Stimulated activated naive CD8-positive, alpha-beta T cell treated with anti-CD3 and anti-CD28 coated beads, Interleukin-15, Interleukin-2, amounts not matched to agents 100 ng/mL and 50 ng/mL, for 24 hours (primary cell): ENCODE results near the gene PLCL2.
A peak's percentile ranks its signal among the peaks of the same experiment; 100 is the strongest.

Source experiments
- H3K27ac Mint-ChIP-seq: one replicate; pipeline ENCODE4 v1.8.0; 2021; ENCODE audit warnings: mild to moderate bottlenecking, mixed read lengths
- H3K27me3 Mint-ChIP-seq: one replicate; pipeline ENCODE4 v1.8.0; 2021; ENCODE audit warnings: mixed read lengths
- H3K36me3 Mint-ChIP-seq: one replicate; pipeline ENCODE4 v1.8.0; 2021; ENCODE audit warnings: low read depth, mixed read lengths
- H3K4me1 Mint-ChIP-seq: one replicate; pipeline ENCODE4 v1.8.0; 2021; ENCODE audit warnings: low read depth, mixed read lengths
- H3K4me3 Mint-ChIP-seq: one replicate; pipeline ENCODE4 v1.8.0; 2021; ENCODE audit warnings: mild to moderate bottlenecking, mixed read lengths
- H3K9me3 Mint-ChIP-seq: one replicate; pipeline ENCODE4 v1.8.0; 2021; ENCODE audit warnings: mixed read lengths

PLCL2 gene

GRCh38 chr3:16849229-16849628, 35.5 kb upstream of the PLCL2 start:
- H3K4me1 Mint-ChIP-seq, result peaks cover 43% of the 10 kb centered on the region
- no peaks in the 10 kb centered on the region for H3K36me3 Mint-ChIP-seq
- no peaks in the 10 kb centered on the region for H3K9me3 Mint-ChIP-seq
- H3K27me3 Mint-ChIP-seq, result no peaks in the 10 kb centered on the region
- H3K27ac Mint-ChIP-seq, result peak overlapping the region; percentile 69
- peak overlapping the region; percentile 54 for H3K4me3 Mint-ChIP-seq

DNA sequence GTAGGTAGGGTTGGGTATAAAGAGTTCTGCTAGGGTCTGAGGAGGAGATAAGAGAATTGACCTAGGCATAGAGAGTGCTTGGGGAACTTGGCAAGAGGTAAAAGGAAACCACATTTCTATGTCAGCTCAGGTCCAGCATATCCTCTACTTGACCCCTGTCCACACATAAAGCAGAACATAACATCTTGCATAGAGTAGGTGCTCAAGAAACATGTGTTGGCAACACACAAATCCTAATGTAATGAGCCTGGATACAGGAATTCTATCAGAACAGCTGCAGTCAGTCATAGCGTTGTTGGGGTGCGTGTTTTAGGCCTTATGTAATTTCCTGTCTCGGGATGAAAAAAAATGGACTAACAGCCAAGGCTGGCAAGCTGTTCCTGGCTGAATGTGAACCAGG, 35.0 kb upstream of the PLCL2 start:
- Mint-ChIP-seq H3K4me3 (peak overlapping the region; percentile 54), H3K4me1 (peaks cover 41% of the 10 kb centered on the region), H3K27me3 (no peaks in the 10 kb centered on the region), H3K9me3 (no peaks in the 10 kb centered on the region), H3K36me3 (no peaks in the 10 kb centered on the region), H3K27ac (peak overlapping the region; percentile 69)

DNA sequence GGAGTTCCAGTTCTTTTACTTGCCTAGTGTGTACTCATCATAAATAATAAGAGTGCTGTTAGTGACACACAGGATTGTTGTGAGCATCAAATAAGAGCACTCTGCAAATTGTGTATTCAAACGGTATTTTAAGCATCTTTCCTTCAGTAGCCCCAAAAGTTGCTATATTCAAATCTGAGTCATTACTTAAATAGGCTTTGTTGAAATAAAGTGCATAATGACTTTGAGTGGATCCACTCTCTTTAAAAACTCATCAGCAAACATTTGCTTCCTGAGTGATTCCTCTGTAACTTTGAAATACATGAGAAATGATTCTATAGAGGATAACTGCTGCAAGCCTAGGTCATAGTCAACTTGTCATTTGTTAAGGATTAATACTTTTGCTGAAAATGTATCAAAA, 29.3 kb upstream of the PLCL2 start:
- no peaks in the 10 kb centered on the region for H3K36me3 Mint-ChIP-seq
- H3K27me3 Mint-ChIP-seq, result no peaks in the 10 kb centered on the region
- no peak overlapping the region for H3K4me3 Mint-ChIP-seq
- H3K4me1 Mint-ChIP-seq, result peaks cover 5% of the 10 kb centered on the region
- H3K27ac Mint-ChIP-seq, result no peak overlapping the region
- no peaks in the 10 kb centered on the region for H3K9me3 Mint-ChIP-seq

DNA sequence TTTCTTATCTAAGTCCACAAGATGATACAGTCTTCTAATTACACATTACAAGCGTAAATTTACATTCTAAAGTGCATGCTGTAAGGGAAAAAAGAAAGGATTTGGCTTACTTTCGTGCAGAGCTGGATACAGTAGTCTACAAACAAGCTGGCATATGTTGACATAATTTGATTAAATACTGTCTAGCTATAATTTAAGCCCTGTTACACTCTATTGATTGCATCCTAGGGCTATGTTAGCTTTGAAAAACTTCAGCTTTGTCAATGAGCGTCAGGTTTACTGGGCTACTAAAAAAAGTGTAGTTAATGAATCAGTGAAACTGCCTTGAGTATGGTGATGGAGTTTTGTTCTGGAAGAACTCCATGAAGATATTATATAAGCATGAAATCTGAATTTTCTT, 24.5 kb upstream of the PLCL2 start:
- H3K36me3 Mint-ChIP-seq, result no peaks in the 10 kb centered on the region
- no peak overlapping the region for H3K27ac Mint-ChIP-seq
- no peaks in the 10 kb centered on the region for H3K27me3 Mint-ChIP-seq
- no peaks in the 10 kb centered on the region for H3K9me3 Mint-ChIP-seq
- peaks cover 15% of the 10 kb centered on the region for H3K4me1 Mint-ChIP-seq
- no peak overlapping the region for H3K4me3 Mint-ChIP-seq

DNA sequence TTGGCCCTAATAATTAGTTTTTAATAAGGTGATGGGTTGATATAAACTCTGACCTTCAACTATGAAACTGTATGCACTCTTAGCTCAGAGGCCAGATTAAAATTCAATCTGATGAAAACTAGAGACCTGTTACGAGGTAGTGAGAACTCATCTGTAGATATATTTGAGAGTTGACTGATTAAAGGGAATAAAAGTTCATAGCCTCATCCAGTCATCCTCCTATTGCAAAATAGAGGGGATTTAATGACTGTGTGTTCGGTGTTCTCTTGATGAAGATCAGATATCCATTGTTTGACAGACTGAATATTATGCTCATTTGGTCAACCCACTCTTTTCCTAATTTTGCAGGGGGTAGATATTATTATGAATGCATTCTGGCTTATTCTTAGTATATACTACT, 23.3 kb upstream of the PLCL2 start:
- Mint-ChIP-seq H3K27me3 (no peaks in the 10 kb centered on the region), H3K27ac (no peak overlapping the region), H3K36me3 (no peaks in the 10 kb centered on the region), H3K9me3 (no peaks in the 10 kb centered on the region), H3K4me1 (peaks cover 20% of the 10 kb centered on the region), H3K4me3 (no peak overlapping the region)

DNA sequence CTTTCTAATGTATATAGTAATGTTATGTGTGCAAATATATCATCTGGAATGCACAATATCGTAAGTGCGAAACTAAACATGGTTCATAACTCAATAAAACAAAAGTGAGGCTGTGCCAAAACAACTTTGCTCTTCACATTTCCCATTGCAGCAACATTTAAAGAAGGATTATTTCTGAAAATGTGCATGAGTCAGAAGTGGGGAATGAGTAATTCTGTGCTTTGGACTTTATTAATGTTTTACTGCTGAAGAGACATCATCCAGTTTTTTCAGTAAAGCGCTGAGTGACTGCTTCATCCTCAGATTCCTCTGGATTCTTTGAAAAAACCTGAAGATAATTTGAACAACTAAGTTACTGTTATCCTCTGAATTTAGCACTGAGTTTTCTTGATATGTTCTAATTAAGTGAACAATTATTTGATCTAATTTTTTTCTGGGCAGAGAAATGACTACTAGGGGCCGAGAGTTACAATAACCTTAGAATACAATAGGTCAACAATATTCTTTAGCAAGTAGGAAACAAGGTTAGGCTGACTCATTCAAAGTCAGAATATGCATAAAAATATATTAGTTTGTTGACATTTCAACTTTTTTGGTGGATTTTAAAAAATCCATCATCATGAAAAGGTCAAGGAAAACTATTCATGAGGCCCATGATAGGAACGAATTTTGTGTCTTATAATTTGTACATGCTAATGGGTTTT, 20.0 kb upstream of the PLCL2 start:
- no peak overlapping the region for H3K27ac Mint-ChIP-seq
- H3K4me3 Mint-ChIP-seq, result no peak overlapping the region
- H3K9me3 Mint-ChIP-seq, result no peaks in the 10 kb centered on the region
- no peaks in the 10 kb centered on the region for H3K27me3 Mint-ChIP-seq
- H3K4me1 Mint-ChIP-seq, result peaks cover 22% of the 10 kb centered on the region
- H3K36me3 Mint-ChIP-seq, result no peaks in the 10 kb centered on the region

GRCh38 chr3:16865335-16865734, 19.4 kb upstream of the PLCL2 start:
- Mint-ChIP-seq H3K9me3 (no peaks in the 10 kb centered on the region), H3K27ac (no peak overlapping the region), H3K36me3 (no peaks in the 10 kb centered on the region), H3K4me3 (no peak overlapping the region), H3K27me3 (no peaks in the 10 kb centered on the region), H3K4me1 (peaks cover 22% of the 10 kb centered on the region)

DNA sequence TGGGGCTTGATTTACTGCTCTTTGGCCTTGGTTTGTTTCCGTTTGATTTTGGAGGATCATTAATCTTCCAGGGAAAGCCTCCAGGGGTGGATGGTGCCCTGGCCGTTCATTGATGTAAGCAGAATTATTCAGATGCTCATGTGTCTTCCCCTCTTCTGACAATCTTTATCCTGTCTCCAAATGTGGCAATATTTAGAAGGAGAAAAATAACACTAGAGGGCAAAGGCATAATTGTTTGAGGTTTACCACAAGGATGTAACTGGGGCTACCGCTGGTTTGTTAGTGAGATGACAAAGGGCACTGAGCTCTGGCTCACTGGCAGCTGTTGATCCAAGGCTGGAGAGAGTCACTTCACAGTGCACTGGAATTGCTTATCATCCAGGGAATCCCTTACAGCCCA, 18.2 kb upstream of the PLCL2 start:
- Mint-ChIP-seq H3K9me3 (no peaks in the 10 kb centered on the region), H3K27me3 (no peaks in the 10 kb centered on the region), H3K27ac (no peak overlapping the region), H3K4me3 (no peak overlapping the region), H3K4me1 (peaks cover 22% of the 10 kb centered on the region), H3K36me3 (no peaks in the 10 kb centered on the region)

DNA sequence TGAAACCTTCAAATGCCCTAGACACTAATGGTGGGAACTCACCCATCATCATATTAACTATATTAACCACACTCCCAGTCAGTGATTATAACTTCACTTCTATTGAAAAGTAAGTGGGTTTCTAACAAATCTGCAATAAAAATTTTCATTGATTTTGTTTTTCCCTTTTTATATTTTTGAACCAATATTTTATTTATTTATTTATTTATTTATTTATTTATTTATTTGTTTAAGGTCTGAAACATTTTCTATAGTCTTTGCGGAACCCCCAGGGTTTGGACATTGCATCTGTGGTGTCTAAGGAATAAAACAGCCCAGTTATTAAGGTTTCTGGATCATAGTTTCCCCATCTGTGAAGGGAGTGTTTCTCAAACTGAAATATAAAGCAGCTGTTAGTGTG, 16.2 kb upstream of the PLCL2 start:
- Mint-ChIP-seq H3K36me3 (no peaks in the 10 kb centered on the region), H3K4me3 (no peak overlapping the region), H3K27me3 (peaks cover 3% of the 10 kb centered on the region), H3K4me1 (peaks cover 22% of the 10 kb centered on the region), H3K9me3 (no peaks in the 10 kb centered on the region), H3K27ac (no peak overlapping the region)

- Mint-ChIP-seq H3K36me3 (no peaks in the 10 kb centered on the region), H3K9me3 (no peaks in the 10 kb centered on the region), H3K27ac (no peak overlapping the region), H3K4me3 (no peak overlapping the region), H3K4me1 (peaks cover 20% of the 10 kb centered on the region), H3K27me3 (peaks cover 3% of the 10 kb centered on the region)
These were observed 15.3 kb upstream of the PLCL2 start for GRCh38 chr3:16869261-16870005.

- Mint-ChIP-seq H3K4me1 (no peaks in the 10 kb centered on the region), H3K9me3 (no peaks in the 10 kb centered on the region), H3K27ac (no peak overlapping the region)
These were observed 12.6 kb upstream of the PLCL2 start for GRCh38 chr3:16871915-16872842.

DNA sequence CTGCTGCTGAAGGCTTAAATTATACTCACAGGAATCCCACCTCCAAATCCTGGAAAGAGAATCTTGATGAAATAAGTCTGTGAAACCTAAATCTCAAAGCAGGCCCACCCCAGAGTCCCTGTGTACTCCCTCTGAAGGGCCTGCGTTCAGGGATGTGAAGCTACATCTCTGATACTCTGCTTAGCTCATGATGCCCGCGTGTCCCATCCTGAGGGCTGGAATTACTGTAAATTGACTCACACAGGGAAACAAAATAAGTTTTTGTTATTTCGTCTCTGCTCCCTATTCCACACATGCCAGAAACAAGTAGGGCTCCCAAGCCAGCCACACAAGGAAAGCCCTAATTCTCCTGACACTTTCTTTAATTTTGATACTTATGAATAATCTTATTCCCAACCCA, 10.9 kb upstream of the PLCL2 start:
- H3K4me1 Mint-ChIP-seq, result no peaks in the 10 kb centered on the region
- H3K4me3 Mint-ChIP-seq, result no peak overlapping the region
- H3K27ac Mint-ChIP-seq, result no peak overlapping the region
- H3K9me3 Mint-ChIP-seq, result no peaks in the 10 kb centered on the region
- H3K36me3 Mint-ChIP-seq, result no peaks in the 10 kb centered on the region
- H3K27me3 Mint-ChIP-seq, result peaks cover 3% of the 10 kb centered on the region

More at GRCh38 chr3:16871915-16872842, 12.6 kb upstream of the PLCL2 start:
- H3K27me3 Mint-ChIP-seq, result peaks cover 3% of the 10 kb centered on the region
- H3K36me3 Mint-ChIP-seq, result no peaks in the 10 kb centered on the region
- H3K4me3 Mint-ChIP-seq, result no peak overlapping the region

- Mint-ChIP-seq H3K27me3 (peaks cover 3% of the 10 kb centered on the region), H3K36me3 (no peaks in the 10 kb centered on the region), H3K9me3 (no peaks in the 10 kb centered on the region), H3K4me3 (no peak overlapping the region), H3K4me1 (no peaks in the 10 kb centered on the region), H3K27ac (no peak overlapping the region)
These were observed 8.7 kb upstream of the PLCL2 start for GRCh38 chr3:16875876-16876550.

DNA sequence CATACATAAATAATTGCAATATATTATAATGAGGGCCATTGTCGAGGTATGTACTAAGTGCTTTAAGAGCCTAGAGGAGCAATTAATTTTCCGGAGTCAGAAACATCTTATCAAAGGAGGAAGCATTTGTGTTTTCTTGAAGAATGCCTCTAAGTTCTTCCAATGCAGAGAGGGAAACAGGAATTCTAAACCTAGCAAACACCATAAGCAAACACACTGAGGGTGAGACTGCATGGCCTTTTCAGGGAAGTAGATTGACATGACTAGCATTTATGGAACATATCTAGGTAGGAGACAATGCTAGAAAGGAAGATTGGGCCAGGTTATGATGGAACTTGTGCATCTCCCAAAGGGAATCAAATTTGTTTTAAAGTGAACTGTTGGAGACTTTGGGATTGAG, 7.2 kb upstream of the PLCL2 start:
- Mint-ChIP-seq H3K36me3 (no peaks in the 10 kb centered on the region), H3K27ac (no peak overlapping the region), H3K27me3 (peaks cover 3% of the 10 kb centered on the region), H3K9me3 (no peaks in the 10 kb centered on the region), H3K4me3 (no peak overlapping the region), H3K4me1 (no peaks in the 10 kb centered on the region)
